LNCAP (cell line): Measurements from ENCODE around the gene ZFR2.

ENCODE experiments used
- TF ChIP-seq, protein P1 (sequence below): fragments of 450-650 bp; IDR thresholded peaks from 2 replicates; pipeline ENCODE4 v1.5.1; 2017; ENCODE audit warnings: mild to moderate bottlenecking

ZFR2 gene

DNA sequence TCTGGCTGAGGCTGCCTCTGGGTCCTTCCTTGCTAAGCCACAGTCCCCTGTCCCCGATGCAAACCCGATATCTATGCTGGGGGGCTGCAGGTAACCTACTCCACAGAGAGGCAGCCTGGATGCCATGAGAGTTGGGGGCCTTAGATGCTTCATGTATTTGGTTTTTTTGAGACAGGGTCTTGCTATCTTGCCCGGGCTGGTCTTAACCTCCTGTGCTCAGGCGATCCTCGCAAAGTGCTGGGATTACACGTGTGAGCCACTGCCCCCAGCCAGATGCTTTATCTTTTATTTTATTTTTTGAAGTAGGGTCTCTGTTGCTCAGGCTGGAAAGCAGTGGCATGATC, 13.2 kb upstream of the ZFR2 start:
- TF ChIP-seq, protein P1, sequence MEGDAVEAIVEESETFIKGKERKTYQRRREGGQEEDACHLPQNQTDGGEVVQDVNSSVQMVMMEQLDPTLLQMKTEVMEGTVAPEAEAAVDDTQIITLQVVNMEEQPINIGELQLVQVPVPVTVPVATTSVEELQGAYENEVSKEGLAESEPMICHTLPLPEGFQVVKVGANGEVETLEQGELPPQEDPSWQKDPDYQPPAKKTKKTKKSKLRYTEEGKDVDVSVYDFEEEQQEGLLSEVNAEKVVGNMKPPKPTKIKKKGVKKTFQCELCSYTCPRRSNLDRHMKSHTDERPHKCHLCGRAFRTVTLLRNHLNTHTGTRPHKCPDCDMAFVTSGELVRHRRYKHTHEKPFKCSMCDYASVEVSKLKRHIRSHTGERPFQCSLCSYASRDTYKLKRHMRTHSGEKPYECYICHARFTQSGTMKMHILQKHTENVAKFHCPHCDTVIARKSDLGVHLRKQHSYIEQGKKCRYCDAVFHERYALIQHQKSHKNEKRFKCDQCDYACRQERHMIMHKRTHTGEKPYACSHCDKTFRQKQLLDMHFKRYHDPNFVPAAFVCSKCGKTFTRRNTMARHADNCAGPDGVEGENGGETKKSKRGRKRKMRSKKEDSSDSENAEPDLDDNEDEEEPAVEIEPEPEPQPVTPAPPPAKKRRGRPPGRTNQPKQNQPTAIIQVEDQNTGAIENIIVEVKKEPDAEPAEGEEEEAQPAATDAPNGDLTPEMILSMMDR: no peak

DNA sequence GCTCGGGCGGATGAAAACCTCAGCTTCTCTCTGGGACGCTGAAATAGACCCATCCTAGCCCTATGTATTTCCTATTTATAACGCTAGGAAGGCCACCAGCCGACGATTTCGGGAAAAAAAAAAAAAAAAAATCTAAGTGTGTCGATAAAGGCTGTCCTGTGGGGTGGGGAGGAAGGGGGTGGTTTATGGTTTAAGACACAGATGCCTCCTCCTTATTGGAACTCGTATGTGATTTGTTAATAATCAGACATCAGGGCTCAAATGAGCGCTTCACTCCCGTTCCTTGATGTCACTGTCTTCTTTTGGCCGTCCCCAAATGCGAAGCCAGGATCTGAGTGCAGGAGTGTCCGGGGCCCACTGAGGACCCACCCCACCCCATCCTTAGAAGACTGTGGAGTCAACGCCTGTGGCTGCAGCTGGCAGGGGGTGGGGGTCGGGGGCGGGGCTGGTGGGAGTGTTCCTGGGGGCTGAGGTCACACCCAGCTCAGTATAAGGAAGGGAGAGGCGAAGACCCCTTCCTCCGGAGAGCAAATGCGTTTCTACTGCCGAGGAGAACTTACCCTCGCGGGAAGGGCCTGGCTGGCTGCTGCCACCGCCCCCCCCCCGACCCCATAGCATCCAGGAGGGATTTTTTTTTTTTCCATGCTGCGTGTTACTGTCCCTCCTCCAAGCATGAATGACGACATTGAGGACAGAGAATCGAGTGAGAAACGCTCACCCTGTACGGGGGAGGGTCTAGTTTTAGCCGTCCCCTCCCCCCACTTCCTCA, 12.6 kb upstream of the ZFR2 start:
- TF ChIP-seq, protein P1: no peak

DNA sequence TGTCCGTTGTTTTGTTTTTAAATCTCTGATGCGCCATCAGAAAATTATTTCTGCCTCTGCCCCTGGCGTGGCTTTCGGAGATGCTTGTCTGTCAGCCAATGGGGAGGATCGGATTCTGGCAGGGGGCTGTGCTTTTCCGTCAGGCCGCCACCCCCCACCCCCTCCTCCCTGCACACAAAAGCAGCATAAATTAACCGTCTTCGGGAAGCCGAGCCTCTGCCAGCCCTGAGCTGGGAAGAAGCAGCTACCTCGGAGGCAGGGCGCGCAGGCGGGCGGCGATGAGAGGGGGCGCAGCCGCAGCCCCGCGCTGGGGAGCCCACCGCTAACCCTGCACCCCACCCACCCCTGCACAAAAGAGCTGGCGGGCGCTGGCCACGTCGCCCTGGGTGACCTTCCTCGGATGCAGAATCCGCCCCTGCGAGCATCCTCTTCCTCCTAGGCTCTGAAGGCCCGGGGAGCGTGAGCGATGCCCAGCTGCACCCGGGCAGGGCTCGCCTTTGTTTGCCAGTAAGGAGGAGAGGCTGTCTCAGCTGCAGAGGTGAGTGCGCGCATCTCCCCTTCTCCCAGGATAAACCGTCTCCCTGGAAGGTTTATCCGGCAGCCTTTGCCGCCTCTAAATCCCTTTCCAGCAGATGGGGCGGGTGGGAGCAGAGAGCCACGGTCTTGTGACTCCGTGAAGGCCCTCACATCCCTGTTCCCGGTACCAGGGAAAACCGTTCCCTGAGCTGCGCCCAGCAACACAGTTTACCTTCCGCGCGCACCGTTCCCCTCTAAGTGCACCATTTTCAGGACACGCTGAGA, 11.8 kb upstream of the ZFR2 start, which contains the start of gene ATCAY:
ATCAY (plus strand) TSS at position 215 of the 801 bp plus-strand sequence. CDS start 5,083 bp downstream, outside the sequence.
- TF ChIP-seq, protein P1: no peak

DNA sequence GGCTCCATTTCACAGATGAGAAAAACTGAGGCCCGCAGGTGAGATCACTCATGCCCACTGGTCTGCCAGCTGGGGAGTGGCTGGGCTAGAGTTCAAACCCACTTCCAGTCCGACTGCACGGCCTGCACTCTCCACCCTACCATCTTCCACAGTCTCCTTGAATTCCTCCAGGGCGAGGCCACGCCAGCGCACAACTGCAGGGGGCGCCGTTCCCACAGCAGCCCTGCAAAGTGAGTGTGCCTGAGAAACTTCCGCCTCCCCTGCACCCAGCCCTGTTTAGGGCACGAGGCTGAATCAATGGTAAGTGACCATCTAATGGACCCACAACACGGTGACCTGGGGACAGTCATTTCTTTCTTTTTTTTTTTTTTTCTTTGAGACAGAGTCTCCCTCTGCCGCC, 10.8 kb upstream of the ZFR2 start:
- TF ChIP-seq, protein P1: no peak

DNA sequence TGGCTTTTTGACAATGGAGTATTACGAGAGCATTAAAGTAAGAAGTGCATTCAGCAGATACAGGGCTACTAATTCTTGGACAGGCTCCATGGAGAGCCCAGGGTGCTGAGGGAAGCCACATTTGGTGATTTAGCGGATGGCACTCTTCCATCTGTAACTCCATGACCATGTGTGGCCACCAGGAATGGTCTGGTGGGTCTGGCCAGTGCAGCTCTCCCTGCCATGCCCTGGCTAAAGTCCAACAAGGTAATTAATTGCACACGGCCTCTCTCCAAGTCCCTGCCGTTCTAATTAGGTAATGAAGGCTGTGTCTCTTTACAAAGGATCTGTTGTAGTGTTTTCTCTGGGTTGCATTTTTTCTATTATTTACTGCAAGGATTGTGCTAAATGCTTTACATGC, 4.3 kb upstream of the ZFR2 start:
- TF ChIP-seq, protein P1: no peak

DNA sequence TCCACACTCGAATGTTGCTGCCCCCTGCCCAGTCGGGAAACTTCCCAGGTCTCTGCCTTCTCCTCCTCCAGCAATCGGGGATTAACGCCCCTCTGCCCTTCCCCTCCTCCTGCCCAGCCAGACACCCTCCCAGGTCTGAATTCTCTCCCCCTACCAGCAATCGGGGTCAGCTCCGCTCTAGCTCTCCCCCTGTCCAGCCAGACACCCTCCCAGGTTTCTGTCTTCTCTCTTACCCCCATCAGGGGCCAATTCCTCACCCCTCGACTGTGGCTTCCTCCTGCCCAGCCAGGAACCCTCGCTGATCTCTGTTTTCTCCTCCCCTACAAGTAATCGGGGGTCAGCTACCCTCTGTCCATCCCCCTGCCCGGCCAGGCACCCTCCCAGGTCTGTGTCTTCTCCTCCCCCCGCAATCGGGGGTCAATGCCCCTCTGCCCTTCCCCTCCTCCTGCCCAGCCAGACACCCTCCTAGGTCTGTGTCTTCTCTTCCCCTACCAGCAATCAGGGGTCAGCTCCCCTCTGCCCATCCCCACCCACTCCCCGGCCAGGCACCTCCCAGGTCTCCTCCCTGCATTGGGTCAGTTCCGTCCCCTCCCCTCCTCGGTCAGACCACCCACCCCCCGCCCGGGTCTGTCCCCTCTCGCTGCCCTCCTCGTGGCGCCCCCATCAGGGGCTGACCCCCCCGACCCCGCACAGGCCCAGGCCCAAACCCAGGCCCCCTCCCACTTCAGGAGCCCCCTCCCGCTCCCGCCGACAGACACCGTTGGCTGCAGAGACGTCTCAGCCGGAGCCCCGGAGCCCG, 668 bp downstream of the ZFR2 start:
- TF ChIP-seq, protein P1: no peak

DNA sequence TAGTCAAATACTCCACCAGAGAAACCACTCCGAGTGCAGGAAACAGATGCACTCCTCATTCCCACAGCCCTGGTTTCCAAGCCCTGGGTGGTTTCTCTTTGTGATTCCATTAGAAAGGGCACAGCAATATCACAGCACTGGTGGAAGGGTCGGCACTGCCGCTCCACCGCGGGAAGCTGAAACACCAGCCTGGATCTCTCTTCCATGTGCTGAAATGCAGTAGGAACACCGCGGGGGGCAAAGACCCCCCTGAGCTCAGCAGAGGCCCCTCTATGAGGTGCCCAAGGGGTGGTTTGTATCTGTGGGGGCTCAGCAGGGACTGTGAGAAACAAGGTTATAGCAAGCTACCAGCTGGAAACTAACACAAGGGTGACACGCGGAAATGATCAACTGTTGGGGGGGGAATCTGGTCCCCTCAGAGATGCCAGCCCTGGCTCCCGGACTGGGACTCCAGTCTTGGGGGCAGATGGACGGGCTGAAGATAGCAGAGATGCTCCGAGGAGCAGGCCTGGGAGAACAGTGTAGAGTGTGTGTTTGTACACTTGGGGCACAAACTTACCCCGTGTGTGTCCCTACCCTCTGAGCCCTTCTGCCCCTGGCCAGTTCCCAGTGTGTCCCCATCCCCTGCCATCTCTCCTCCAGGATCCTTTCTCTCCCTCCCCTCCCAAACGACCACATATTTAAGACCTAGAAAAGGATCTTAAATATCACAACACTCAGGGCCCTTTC, 1.8 kb downstream of the ZFR2 start:
- TF ChIP-seq, protein P1: no peak
